HCT116 (cell line): ENCODE data around the gene ZNF57. TPM values are rescaled to one million over a fixed set of nuclear protein-coding genes. Genes with fewer than 3 reads are reported as not detected.

ENCODE experiments used
- ATAC-seq: fragments of 200-7000 bp; cut with Tn5 transposase; 2 replicates; pipeline ENCODE4 v1.9.1; 2020; ENCODE audit warnings: mild to moderate bottlenecking, moderate library complexity
- BruUV-seq: library from RNA; stranded (reverse); fragments of 400-500 nt; replicated peaks from 2 replicates; lab custom pipeline; 2021; lab: Mats Ljungman, UMichigan
- CTCF ChIA-PET: fragments of 300-600 bp; sonication (Branson Sonifier 250); formaldehyde crosslinking; loops from one replicate; lab custom pipeline; 2021; ENCODE audit warnings: antibody characterized with exemption; lab: Charles Lee
- POLR2A ChIA-PET: fragments of 300-600, 350-600 bp; sonication (Branson Sonifier 250); formaldehyde crosslinking; loops from one replicate; lab custom pipeline; 2021; ENCODE audit warnings: antibody characterized with exemption; lab: Charles Lee
- RAD21 ChIA-PET, 2 experiments: fragments of 300-600 bp; sonication (Branson Sonifier 250); formaldehyde crosslinking; loops; one replicate each; lab custom pipeline; 2023; ENCODE audit warnings: low total read pairs in 2 of 2; ENCODE audit not compliant: uncharacterized antibody in 2 of 2, unreplicated experiment in 2 of 2, low non-redundant PET in 1 of 2; lab: Charles Lee
- DNase-seq: peaks from one replicate; pipeline ENCODE4 v3.0.0-alpha.2; 2010; ENCODE audit warnings: low read depth, low spot score
- H2AFZ ChIP-seq: fragments of 200-600 bp; shearing (Covaris generic), sonication (generic); 2 replicates; pipeline ENCODE4 v1.6.1; 2017; ENCODE audit warnings: low read depth, mixed run types, mixed read lengths, antibody characterized with exemption, low read length; ENCODE audit not compliant: poor library complexity, severe bottlenecking
- H3K27ac ChIP-seq: 2 replicates; pipeline ENCODE4 v1.5.1; 2012; ENCODE audit warnings: low read depth, low read length
- H3K27me3 ChIP-seq: fragments of 200-600 bp; sonication (generic); 2 replicates; pipeline ENCODE4 v1.6.1; 2016; ENCODE audit warnings: mixed run types, low read length, mixed read lengths; ENCODE audit not compliant: insufficient read depth
- H3K36me3 ChIP-seq, 2 experiments: fragments of 200-500 bp in 1 of 2; fragments of 200-600 bp in 1 of 2; sonication (Bioruptor generic) in 1 of 2; sonication (generic) in 1 of 2; 2 replicates each; pipeline versions ENCODE4 v1.5.1 to v1.6.1; 2014 to 2016; ENCODE audit warnings: low read length in 2 of 2, inconsistent platforms in 1 of 2, mixed read lengths in 1 of 2, mixed run types in 1 of 2; ENCODE audit not compliant: insufficient read depth in 2 of 2, control insufficient read depth in 1 of 2
- H3K4me1 ChIP-seq, 2 experiments: fragments of 200-600 bp in 1 of 2; sonication (generic) in 1 of 2; 2 replicates each; pipeline versions ENCODE4 v1.5.1 to v1.6.1; 2012 to 2017; ENCODE audit warnings: low read length in 2 of 2, inconsistent platforms in 1 of 2, mild to moderate bottlenecking in 1 of 2, mixed read lengths in 1 of 2, mixed run types in 1 of 2, moderate library complexity in 1 of 2; ENCODE audit not compliant: insufficient read depth in 2 of 2, control insufficient read depth in 1 of 2
- H3K4me2 ChIP-seq: fragments of 200-600 bp; sonication (generic); 2 replicates; pipeline ENCODE4 v1.6.1; 2017; ENCODE audit warnings: mixed run types, low read length, mixed read lengths
- H3K4me3 ChIP-seq, 2 experiments: fragments of 200-600 bp in 1 of 2; sonication (generic) in 1 of 2; replicated peaks in 1 of 2; 2 replicates each; pipeline ENCODE4 v1.5.1; 2011 to 2016; ENCODE audit warnings: low read length in 2 of 2, control low read depth in 1 of 2, low read depth in 1 of 2, mild to moderate bottlenecking in 1 of 2, mixed read lengths in 1 of 2, mixed run types in 1 of 2
- H3K79me2 ChIP-seq: fragments of 200-600 bp; sonication (generic); 2 replicates; pipeline ENCODE4 v1.6.1; 2017; ENCODE audit warnings: mild to moderate bottlenecking, mixed run types, low read length, moderate library complexity, mixed read lengths; ENCODE audit not compliant: insufficient read depth
- H3K9ac ChIP-seq: fragments of 200-600 bp; sonication (generic); 2 replicates; pipeline ENCODE4 v1.6.1; 2016; ENCODE audit warnings: low read length, mixed read lengths
- H3K9me2 ChIP-seq: fragments of 200-600 bp; sonication (generic), shearing (Covaris generic); 2 replicates; pipeline ENCODE4 v1.6.1; 2017; ENCODE audit warnings: mixed run types, mild to moderate bottlenecking, moderate library complexity; ENCODE audit not compliant: insufficient read depth
- H3K9me3 ChIP-seq, 2 experiments: fragments of 200-500 bp in 1 of 2; fragments of 200-600 bp in 1 of 2; sonication (Bioruptor generic) in 1 of 2; sonication (generic) in 1 of 2; 2 replicates each; pipeline ENCODE4 v1.6.1; 2014 to 2017; ENCODE audit warnings: low read length in 2 of 2, mixed read lengths in 2 of 2, inconsistent platforms in 1 of 2, low read depth in 1 of 2, mild to moderate bottlenecking in 1 of 2, mixed run types in 1 of 2, moderate library complexity in 1 of 2; ENCODE audit not compliant: control insufficient read depth in 1 of 2, insufficient read depth in 1 of 2
- H4K20me1 ChIP-seq: fragments of 200-600 bp; sonication (generic), shearing (Covaris generic); 2 replicates; pipeline ENCODE4 v1.6.1; 2017; ENCODE audit warnings: mixed run types, mild to moderate bottlenecking, moderate library complexity; ENCODE audit not compliant: insufficient read depth
- ELF1 ChIP-seq: IDR thresholded peaks from 2 replicates; pipeline ENCODE4 v1.6.1; 2012; ENCODE audit warnings: low read depth, borderline replicate concordance
- EZH2phosphoT487 ChIP-seq: fragments of 200-600 bp; IDR thresholded peaks from 2 replicates; pipeline ENCODE4 v1.6.1; 2018; ENCODE audit warnings: antibody characterized with exemption, borderline replicate concordance
- FOSL1 ChIP-seq: IDR thresholded peaks from 2 replicates; pipeline ENCODE4 v1.6.1; 2012; ENCODE audit warnings: low read depth
- JUND ChIP-seq: IDR thresholded peaks from 2 replicates; pipeline ENCODE4 v1.6.1; 2012
- POLR2AphosphoS5 ChIP-seq: IDR thresholded peaks from 2 replicates; pipeline ENCODE4 v1.6.1; 2011; ENCODE audit warnings: mild to moderate bottlenecking, low read depth, low read length, moderate library complexity
- SRF ChIP-seq: IDR thresholded peaks from 2 replicates; pipeline ENCODE4 v1.6.1; 2012; ENCODE audit warnings: low read depth
- intact Hi-C: fragments of 100-400 bp; cut with micrococcal nuclease; formaldehyde crosslinking; loops from 2 replicates; pipeline ENCODE4 v1.10.0; 2022
- total RNA-seq: library from RNA; stranded (reverse); gene quantifications from one replicate; pipeline ENCODE4 v1.2.1, GENCODE V29; 2021; ENCODE audit not compliant: unreplicated experiment

ZNF57 gene
- total RNA-seq, 1 experiment from 2014 or later, result 8.3 TPM

- CTCF ChIA-PET, result interaction anchor here (1.6 kb wide), 1 partner anchor 17 kb away, joined by 3 read pairs; the partner anchor contains the start of gene ZNF57
- DNase-seq (no peak), ATAC-seq (0 out of 2 replicates have a peak, but pooled peaks have one; percentile 34)
- intact Hi-C loops, result no loop called here
- Histone ChIP-seq H3K27me3 (no peaks in the 10 kb centered on the region), H3K79me2 (no peaks in the 10 kb centered on the region), H3K9me3 (peaks cover 0 to 4% of the 10 kb centered on the region in 2 experiments; a peak in 1 of 4 replicates), H3K4me2 (no peak overlapping the region), H3K4me3 (no peak overlapping the region), H3K9ac (no peak overlapping the region), H3K9me2 (no peaks in the 10 kb centered on the region), H2AFZ (no peak overlapping the region), H3K36me3 (no peaks in the 10 kb centered on the region), H3K27ac (no peak overlapping the region), H4K20me1 (no peaks in the 10 kb centered on the region), H3K4me1 (no peaks in the 10 kb centered on the region)
- no TSS peak for BruUV-seq
- POLR2A ChIA-PET, result no interaction called here
- RAD21 ChIA-PET, result no interaction called here
- TF ChIP-seq SRF (no peak), JUND (no peak), EZH2phosphoT487 (no peak)
Observed at GRCh38 chr19:2883686-2884439, 16.9 kb upstream of the ZNF57 start.

DNA sequence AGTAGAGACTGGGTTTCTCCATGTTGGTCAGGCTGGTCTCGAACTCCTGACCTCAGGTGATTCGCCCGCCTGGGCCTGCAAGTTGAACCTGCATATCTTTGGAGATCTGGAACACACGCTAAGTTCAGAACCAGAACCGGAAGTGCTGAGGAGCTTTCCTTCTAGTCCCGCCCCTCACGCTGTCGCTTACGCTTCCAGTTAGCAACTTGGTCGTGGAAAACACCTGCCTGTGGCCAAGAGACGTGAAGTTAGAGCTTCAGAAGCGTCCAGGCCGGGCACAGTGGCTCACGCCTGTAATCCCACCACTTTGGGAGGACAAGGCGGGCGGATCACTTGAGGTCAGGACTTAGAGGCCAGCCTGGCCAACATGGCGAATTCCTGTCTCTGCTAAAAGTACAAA lies 15.0 kb upstream of the ZNF57 start:
- no peak overlapping the region for H3K9ac ChIP-seq
- ChIA-PET POLR2A (no interaction called here), RAD21 (no interaction called here), CTCF (no interaction called here)
- H3K4me2 ChIP-seq, result no peak overlapping the region
- H3K9me3 ChIP-seq, result no peaks in the 10 kb centered on the region; a peak in 1 of 4 replicates
- TF ChIP-seq FOSL1 (no peak), EZH2phosphoT487 (no peak), POLR2AphosphoS5 (no peak), SRF (no peak), ELF1 (no peak)
- no peaks in the 10 kb centered on the region for H3K36me3 ChIP-seq
- DNase-seq (no peak), ATAC-seq (no peak)
- no peak overlapping the region for H3K27ac ChIP-seq
- H3K4me1 ChIP-seq, result no peaks in the 10 kb centered on the region
- H3K9me2 ChIP-seq, result no peaks in the 10 kb centered on the region
- H3K27me3 ChIP-seq, result no peaks in the 10 kb centered on the region
- no peak overlapping the region for H3K4me3 ChIP-seq
- intact Hi-C loops, result no loop called here
- H4K20me1 ChIP-seq, result no peaks in the 10 kb centered on the region
- no peaks in the 10 kb centered on the region for H3K79me2 ChIP-seq
- BruUV-seq, result no TSS peak
- H2AFZ ChIP-seq, result no peak overlapping the region
